GM13976 (cell line): Measurements from ENCODE around the gene VASH1.

ENCODE experiments used
- DNase-seq: peaks from one replicate; pipeline ENCODE4 v3.0.0; 2012; ENCODE audit warnings: low spot score
- CTCF ChIP-seq: IDR thresholded peaks from 2 replicates; pipeline ENCODE4 v1.5.1; 2012; ENCODE audit warnings: borderline replicate concordance, mild to moderate bottlenecking; ENCODE audit not compliant: insufficient read depth; ENCODE audit errors: extremely low read depth, missing control alignments, control extremely low read depth
- in situ Hi-C: fragments of 300-500 bp; cut with MboI; formaldehyde crosslinking; loops from one replicate; pipeline ENCODE4 v1.12.0; 2022; ENCODE audit warnings: low sequenced_read_pairs, mixed read lengths, inconsistent platforms; ENCODE audit not compliant: unreplicated experiment

VASH1 gene

GRCh38 chr14:76763096-76764041 lies 2.1 kb downstream of the VASH1 start:
- no peak for DNase-seq
- TF ChIP-seq CTCF: no peak
- in situ Hi-C loops: no loop called here

- no peak for TF ChIP-seq CTCF
- in situ Hi-C loops: no loop called here
- no peak for DNase-seq
Measured at GRCh38 chr14:76765461-76765931, 4.2 kb downstream of the VASH1 start.

- peak; percentile 85 for DNase-seq
- TF ChIP-seq CTCF: no peak
- in situ Hi-C loops: no loop called here
Measured at GRCh38 chr14:76767681-76768656, 6.7 kb downstream of the VASH1 start.

GRCh38 chr14:76768671-76769500 lies 7.6 kb downstream of the VASH1 start:
- in situ Hi-C loops: no loop called here
- TF ChIP-seq CTCF: no peak
- no peak for DNase-seq

GRCh38 chr14:76769636-76770292 lies 8.5 kb downstream of the VASH1 start:
- no peak for DNase-seq
- in situ Hi-C loops: no loop called here
- TF ChIP-seq CTCF: no peak
